ENCODE data around the gene NOVA2. TPM values are rescaled to one million over a fixed set of nuclear protein-coding genes. Genes with fewer than 3 reads are reported as not detected.
A peak's percentile ranks its signal among the peaks of the same experiment; 100 is the strongest.

NOVA2 gene
- total RNA-seq, 3 donors from 2014 or later (not counting 1 experiment from before 2014, with no cell fraction given) = not detected

DNA sequence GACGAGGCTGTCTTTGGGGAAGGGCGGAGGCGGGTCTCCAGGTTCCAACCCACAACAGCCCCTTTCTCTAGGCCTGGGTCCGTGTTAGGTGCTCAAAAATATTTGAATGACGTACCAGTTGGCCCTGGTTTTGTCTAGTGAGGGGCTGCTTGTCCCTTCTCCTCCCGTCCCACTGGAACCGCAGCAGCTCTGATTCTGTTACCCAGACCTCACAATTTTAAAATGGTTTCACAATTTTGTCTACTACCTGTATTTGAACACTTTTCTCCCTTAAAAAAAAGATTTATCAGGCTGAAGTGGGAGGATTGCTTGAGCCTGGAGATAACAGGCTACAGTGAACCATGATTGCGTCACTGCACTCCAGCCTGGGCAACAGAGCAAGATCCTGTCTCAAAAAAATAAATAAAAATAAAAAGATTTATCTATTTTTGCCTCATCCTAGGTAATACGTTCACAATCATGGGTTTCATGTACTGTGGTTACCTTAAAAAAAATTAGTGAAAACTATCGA lies 86.4 kb downstream of the NOVA2 start:
- ATAC-seq (no peak), DNase-seq (no peak)
- Histone ChIP-seq H3K36me3 (ENCODE audit: control insufficient read depth, insufficient read depth, low read length) (no peaks in the 10 kb centered on the region), H3K27me3 (ENCODE audit: control insufficient read depth, insufficient read depth, low read length) (no peaks in the 10 kb centered on the region), H3K4me1 (ENCODE audit: control insufficient read depth, insufficient read depth, low read length) (peaks cover 37% of the 10 kb centered on the region), H3K9me3 (ENCODE audit: control insufficient read depth, insufficient read depth, low read length) (no peaks in the 10 kb centered on the region), H3K4me3 (ENCODE audit: low read length) (peak overlapping the region; percentile 72), H3K27ac (ENCODE audit: low read length) (peak overlapping the region; percentile 86)
- H3K4me3 Mint-ChIP-seq = peak overlapping the region; percentile 98
- intact Hi-C loops (cut with micrococcal nuclease) = no loop called here
- H3K9me3 Mint-ChIP-seq = no peaks in the 10 kb centered on the region
- H3K27ac Mint-ChIP-seq = peak overlapping the region; percentile 96 to 97
- 75% methylated on average over 10 of the region's 10 CpGs for WGBS (ENCODE audit: insufficient coverage)
- no peaks in the 10 kb centered on the region for H3K27me3 Mint-ChIP-seq (ENCODE audit: low read depth in 2 of 2)
- no peaks in the 10 kb centered on the region for H3K36me3 Mint-ChIP-seq
- H3K4me1 Mint-ChIP-seq = peaks cover 17 to 32% of the 10 kb centered on the region in 2 donors
- no peak for TF ChIP-seq CTCF (IDR thresholded peaks at IDR 0.05)

- peaks cover 17 to 32% of the 10 kb centered on the region in 2 donors for H3K4me1 Mint-ChIP-seq
- ATAC-seq = peak; percentile 69 to 86 (median 73)
- H3K27me3 Mint-ChIP-seq (ENCODE audit: low read depth in 2 of 2) = peaks cover 0 to 3% of the 10 kb centered on the region in 2 donors
Measured at GRCh38 chr19:45886427-45887199, 87.1 kb downstream of the NOVA2 start.

DNA sequence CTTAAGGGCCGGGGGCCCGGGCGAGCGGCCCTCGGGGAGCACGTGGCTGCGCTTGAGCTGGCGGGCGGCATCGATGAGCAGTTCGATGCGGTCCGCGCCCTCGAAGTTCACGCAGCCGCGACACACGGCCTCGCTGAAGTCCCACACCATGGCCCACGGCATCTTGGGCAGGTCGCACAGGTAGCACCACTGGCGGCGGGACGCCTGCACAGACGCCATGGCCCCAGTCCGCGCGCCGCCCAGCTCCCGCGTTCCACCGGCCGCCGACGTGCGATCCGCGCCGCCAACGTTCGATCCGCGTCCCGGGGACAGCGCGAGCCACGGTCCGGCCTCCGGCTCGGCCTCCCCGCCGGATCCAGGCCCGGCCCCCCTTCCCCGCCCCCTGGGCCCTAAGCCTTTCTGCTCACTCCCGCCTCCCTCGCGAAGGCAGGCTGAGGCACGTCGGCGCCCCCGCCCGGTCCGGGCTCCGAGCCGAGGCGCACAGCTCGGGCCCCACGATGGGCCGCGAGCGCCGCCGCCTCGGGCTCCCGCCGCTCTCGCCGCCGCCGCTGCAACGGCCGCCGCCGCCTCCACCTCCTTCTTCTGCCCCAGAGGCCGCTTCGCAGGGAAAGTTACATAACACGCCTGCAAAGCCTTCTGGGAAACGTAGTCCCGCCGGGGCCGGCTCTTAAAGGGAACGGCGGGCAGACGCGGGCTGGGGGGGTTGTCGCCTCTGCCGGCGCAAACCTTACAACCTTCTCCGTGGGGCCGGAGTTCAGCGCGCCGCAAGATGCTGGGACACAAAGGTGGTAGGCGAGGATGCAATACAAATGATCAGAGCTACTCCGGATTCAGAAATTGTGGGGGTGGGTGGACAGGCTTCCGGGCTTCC lies 87.9 kb downstream of the NOVA2 start, which contains the start of gene IRF2BP1:
Gene IRF2BP1 (minus strand): TSS at position 586 of the 871 bp plus-strand sequence. CDS start 367 bp downstream, at position 219.
- ATAC-seq (peak; percentile 72 to 88 (median 80)), DNase-seq (peak; percentile 88 to 95)
- Mint-ChIP-seq H3K9me3 (no peaks in the 10 kb centered on the region), H3K27me3 (ENCODE audit: low read depth in 2 of 2) (peaks cover 0 to 6% of the 10 kb centered on the region in 2 donors), H3K4me1 (peaks cover 17 to 32% of the 10 kb centered on the region in 2 donors), H3K4me3 (peak within 1 kb of the TSS; percentile 98), H3K36me3 (no peaks in the 10 kb centered on the region), H3K27ac (peak within 1 kb of the TSS; percentile 96 to 97)
- Histone ChIP-seq H3K4me3 (ENCODE audit: low read length) (peak within 1 kb of the TSS; percentile 72), H3K4me1 (ENCODE audit: control insufficient read depth, insufficient read depth, low read length) (peaks cover 37% of the 10 kb centered on the region), H3K27ac (ENCODE audit: low read length) (peak within 1 kb of the TSS; percentile 86), H3K27me3 (ENCODE audit: control insufficient read depth, insufficient read depth, low read length) (no peaks in the 10 kb centered on the region), H3K36me3 (ENCODE audit: control insufficient read depth, insufficient read depth, low read length) (no peaks in the 10 kb centered on the region), H3K9me3 (ENCODE audit: control insufficient read depth, insufficient read depth, low read length) (no peaks in the 10 kb centered on the region)
- WGBS (ENCODE audit: insufficient coverage) = under 1% methylated on average over 107 of the region's 107 CpGs
- intact Hi-C loops (cut with micrococcal nuclease) = loop anchor here (1.0 kb wide), 2 partner anchors 17 to 22 kb away; partner anchors contain the start of genes MYPOP and SYMPK
- TF ChIP-seq CTCF (IDR thresholded peaks at IDR 0.05) = no peak

More at GRCh38 chr19:45886427-45887199, 87.1 kb downstream of the NOVA2 start:
- H3K27me3 ChIP-seq (ENCODE audit: control insufficient read depth, insufficient read depth, low read length) = no peaks in the 10 kb centered on the region
- H3K4me3 ChIP-seq (ENCODE audit: low read length) = peak overlapping the region; percentile 72
- peak overlapping the region; percentile 86 for H3K27ac ChIP-seq (ENCODE audit: low read length)
- H3K4me1 ChIP-seq (ENCODE audit: control insufficient read depth, insufficient read depth, low read length) = peaks cover 37% of the 10 kb centered on the region
- H3K9me3 ChIP-seq (ENCODE audit: control insufficient read depth, insufficient read depth, low read length) = no peaks in the 10 kb centered on the region
- intact Hi-C loops (cut with micrococcal nuclease) = loop anchor here (1.0 kb wide), 2 partner anchors 16 to 23 kb away; partner anchors contain the start of genes MYPOP and SYMPK
- peak overlapping the region; percentile 98 for H3K4me3 Mint-ChIP-seq
- peak overlapping the region; percentile 96 to 97 for H3K27ac Mint-ChIP-seq
- H3K36me3 Mint-ChIP-seq = no peaks in the 10 kb centered on the region
- WGBS (ENCODE audit: insufficient coverage) = 2% methylated on average over 24 of the region's 32 CpGs
- TF ChIP-seq CTCF (IDR thresholded peaks at IDR 0.05) = no peak
- peak; percentile 87 to 96 for DNase-seq
- no peaks in the 10 kb centered on the region for H3K9me3 Mint-ChIP-seq
- H3K36me3 ChIP-seq (ENCODE audit: control insufficient read depth, insufficient read depth, low read length) = no peaks in the 10 kb centered on the region

All from natural killer cell (primary cell).